T47D (cell line): ENCODE data around the gene TXNDC17.
"Not testable (repeated sequence)": the region's sequence is repeated elsewhere in the genome, so short reads cannot be mapped to it uniquely, and the experiment has no call there.

ENCODE experiments used
- DNase-seq, 2 experiments: peaks; one replicate each; pipeline versions ENCODE4 v3.0.0 to v3.0.0-alpha.2; 2011 to 2012; ENCODE audit warnings: low read depth in 1 of 2, low spot score in 1 of 2
- JUND ChIP-seq: IDR thresholded peaks from 2 replicates; pipeline ENCODE4 v1.6.1; 2012; ENCODE audit warnings: low read depth
- in situ Hi-C: cut with HindIII; loops from 2 replicates; pipeline ENCODE4 v1.10.0; 2016; ENCODE audit warnings: low sequenced_read_pairs, low pct_unique_long_range_greater_than_20kb

Gene TXNDC17

DNA sequence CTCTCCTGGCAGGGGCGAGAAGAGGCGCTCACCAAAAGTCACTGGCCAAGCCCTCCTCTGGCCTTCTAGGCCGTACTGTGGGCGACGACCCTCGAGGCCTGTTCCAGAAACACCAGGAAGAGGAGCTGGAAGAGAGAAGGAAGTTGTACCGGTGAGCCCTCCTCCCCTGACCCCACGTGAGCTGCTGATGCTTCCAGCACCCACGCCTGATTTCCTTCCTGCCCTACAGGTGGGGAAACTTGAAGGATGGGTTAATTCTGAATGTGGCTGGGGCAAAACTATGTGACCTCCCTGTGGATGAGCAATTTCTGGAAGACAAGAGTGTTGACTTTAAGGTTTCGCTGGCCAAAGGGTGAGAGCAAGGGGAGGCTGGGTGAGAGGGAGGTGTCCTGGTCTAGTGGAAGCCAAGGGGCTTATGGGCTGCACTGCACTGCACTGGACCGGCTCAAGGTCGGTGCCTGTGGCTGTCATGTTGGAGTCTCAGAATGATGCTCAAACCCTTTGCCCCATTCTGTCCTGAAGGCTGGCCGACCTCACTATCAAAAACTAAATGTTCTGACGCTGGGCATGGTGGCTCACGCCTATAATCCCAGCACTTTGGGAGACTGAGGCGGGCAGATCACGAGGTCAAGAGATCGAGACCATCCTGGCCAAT lies 16.9 kb downstream of the TXNDC17 start:
- in situ Hi-C loops: no loop called here
- TF ChIP-seq JUND: no peak
- DNase-seq: peak in 1 of 2 experiments; percentile 39

DNA sequence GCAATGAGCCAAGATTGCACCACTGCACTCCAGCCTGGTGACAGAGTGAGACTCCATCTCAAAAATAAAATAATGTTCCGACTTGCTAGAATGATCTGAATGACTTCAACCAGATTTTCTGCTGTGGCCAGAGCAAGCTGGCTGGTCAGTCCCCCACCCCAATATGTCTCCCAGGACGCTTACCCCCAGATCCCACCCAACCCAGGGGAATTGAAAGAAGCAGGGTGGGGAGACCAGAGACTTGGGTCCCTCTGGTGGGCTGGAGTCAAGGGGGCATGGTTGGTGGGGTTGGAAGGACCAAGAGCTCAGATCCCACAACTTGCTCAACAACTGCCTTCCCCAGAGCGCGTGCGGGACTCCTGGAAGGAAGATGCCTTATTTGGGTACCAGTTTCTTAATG lies 17.6 kb downstream of the TXNDC17 start:
- in situ Hi-C loops, DNase-seq: not testable (repeated sequence)

DNA sequence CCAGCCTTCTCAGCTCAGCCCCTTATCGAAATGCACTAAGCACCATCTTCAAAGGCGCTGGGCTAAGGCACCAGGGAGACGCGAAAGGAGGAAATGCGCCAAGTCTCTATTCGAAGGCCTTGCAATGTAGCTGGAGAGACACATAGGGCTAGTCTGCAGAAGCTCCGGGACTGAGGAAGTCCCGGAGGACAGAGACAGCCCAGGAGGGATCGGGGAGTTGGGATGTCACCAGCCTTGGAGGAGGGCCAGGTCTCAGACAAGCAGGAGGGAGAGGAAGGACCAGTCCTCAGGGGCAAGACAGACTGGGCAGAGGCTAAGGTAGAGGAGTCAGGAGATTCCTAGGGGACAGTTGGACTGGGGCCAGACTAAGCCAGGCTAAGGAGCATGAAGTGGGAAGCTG lies 19.2 kb downstream of the TXNDC17 start:
- no peak for TF ChIP-seq JUND
- no peak for DNase-seq
- in situ Hi-C loops: no loop called here

DNA sequence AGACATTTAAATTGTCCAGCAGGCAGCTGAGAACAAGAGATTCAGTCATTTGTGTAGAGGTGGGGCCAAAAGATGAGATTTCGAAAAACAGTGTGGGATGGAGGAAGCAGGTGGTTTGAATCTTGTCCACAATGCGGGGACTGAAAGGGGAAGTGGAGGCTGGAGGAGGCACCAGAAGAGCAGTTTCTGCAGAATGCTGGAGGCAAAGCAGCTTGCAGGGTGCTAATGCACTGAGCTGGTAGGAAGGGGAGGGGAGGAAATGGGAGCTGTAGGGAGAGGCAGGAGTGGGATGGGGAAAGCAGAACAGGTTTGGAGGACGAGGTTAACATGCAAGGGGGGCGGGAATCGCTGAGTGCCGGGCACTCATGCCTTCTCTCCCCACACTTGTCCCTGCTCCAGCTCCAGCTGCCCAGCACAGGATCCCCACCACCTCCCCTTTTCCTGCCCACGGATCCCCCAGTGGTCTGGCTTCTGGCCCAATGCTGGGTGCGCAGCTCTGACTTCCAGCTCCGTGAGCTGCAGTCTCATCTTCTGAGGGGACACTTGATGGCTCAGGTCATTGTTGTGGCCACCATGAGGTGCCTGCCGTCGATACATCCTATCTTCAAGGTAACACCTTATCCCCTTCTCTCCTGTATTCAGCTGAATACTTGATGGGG lies 20.1 kb downstream of the TXNDC17 start:
- in situ Hi-C loops: no loop called here
- DNase-seq: no peak
- no peak for TF ChIP-seq JUND

DNA sequence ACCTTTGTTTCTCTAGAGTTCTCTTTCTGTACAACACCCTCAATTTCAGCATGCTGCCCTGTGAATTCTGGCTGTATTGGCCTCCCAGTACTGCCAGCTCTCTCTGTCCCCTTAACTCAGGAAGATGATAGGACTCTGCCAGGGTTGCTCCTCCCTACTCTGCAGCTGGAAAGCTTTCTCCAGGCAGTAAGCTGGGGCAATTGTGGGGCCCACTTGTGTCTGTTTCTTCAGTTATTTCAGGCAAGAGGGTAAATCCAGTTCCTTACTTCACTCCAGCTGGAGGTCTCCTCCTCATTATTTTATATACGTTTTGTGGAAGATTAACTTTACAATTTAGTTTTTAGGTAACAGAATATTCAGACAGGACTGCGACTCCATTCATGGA lies 20.6 kb downstream of the TXNDC17 start:
- no peak for TF ChIP-seq JUND
- in situ Hi-C loops: no loop called here
- no peak for DNase-seq

DNA sequence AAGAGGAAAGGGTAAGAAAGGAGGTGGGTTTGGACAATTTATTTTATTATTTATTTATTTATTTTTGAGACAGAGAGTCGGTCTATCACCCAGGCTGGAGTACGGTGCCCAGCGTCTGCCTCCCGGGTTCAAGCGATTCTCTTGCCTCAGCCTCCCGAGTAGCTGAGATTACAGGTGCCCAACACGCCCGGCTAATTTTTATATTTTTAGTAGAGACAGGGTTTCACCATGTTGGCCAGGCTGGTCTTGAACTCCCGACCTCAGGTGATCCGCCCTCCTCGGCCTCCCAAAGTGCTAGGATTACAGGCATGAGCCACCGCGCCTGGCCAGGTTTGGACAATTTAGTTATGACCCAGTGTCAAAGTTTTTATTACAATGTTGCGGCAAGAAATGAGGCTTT lies 22.3 kb downstream of the TXNDC17 start:
- in situ Hi-C loops, DNase-seq: not testable (repeated sequence)

DNA sequence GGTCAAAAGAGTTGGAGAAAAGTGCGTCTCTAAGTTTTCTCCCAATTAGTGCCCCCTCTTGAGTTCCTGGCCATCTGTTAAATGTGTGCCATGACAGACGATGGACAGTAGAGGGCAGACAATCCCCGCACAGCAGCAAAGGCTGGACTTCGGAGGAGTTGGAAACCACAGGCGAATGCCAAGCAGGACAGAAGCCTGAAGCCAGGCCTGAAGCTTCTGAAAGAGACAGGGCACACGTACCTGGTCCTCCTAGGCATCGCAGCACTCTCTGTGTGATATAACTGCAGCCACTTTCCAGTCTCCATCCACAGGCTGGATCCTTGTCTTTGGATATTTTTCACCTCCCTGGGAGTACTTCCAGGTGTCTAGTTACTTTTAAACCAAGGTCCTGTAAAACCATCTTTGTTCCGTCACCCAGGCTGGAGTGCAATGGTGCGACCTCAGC lies 25.2 kb downstream of the TXNDC17 start:
- no peak for TF ChIP-seq JUND
- peak; percentile 52 to 83 for DNase-seq
- in situ Hi-C loops: no loop called here

DNA sequence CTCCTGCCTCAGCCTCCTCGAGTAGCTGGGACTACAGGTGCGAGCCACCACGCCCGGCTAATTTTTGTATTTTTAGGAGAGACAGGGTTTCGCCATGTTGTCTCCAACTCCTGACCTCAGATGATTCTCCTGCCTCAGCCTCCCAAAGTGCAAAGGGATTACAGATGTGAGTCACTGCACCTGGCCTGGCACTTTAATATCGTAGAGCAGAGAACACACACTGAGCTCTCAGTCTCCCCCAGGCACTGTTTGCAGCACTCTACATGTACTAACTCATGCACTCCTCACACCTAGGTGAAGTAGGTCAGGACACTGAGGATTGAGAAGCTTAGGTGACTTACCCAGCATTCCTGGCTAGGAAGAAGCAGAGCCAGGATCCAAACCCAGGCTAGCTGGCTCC lies 25.7 kb downstream of the TXNDC17 start:
- in situ Hi-C loops: no loop called here
- no peak for DNase-seq

DNA sequence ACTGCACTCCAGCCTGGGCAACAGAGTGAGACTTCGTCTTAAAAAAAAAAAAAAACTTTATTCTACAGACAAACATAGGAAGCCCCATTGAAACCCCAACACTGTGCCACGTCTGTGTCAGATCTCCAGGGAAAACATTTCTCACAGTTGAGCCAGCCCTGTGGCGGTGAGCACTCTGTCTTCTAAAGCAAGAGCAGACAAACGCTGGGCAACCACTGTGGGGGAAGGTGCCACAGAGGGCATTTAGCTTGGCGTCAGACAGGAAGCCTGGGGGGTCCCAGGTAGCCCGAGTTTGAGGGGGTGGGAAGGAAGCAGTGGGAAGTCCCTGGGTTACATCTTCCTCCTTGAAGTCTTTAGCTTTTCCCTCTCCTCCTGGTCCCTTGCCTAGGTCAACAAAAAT lies 26.7 kb downstream of the TXNDC17 start:
- DNase-seq: no peak
- no peak for TF ChIP-seq JUND
- in situ Hi-C loops: no loop called here

More for the DNA sequence above, 25.7 kb downstream of the TXNDC17 start:
- TF ChIP-seq JUND: no peak

DNA sequence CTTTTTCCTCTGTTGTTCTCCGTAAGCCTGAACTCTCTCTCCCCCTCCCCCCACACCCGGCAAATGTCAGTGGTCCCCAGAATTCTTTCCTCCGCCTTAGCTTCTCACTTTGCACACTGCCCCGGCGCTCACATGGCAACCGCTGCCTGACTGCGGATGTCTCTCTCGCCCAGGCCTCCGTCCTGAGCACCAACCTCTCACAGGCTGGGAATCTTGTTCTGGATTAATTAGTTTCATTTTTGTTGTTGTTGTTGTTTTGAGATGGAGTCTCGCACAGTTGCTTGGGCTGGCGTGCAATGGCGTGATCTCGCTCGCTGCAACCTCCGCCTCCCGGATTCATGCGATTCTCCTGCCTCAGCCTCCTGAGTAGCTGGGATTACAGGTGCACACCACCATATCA lies 27.4 kb downstream of the TXNDC17 start:
- in situ Hi-C loops: no loop called here
- no peak for TF ChIP-seq JUND
- no peak for DNase-seq

DNA sequence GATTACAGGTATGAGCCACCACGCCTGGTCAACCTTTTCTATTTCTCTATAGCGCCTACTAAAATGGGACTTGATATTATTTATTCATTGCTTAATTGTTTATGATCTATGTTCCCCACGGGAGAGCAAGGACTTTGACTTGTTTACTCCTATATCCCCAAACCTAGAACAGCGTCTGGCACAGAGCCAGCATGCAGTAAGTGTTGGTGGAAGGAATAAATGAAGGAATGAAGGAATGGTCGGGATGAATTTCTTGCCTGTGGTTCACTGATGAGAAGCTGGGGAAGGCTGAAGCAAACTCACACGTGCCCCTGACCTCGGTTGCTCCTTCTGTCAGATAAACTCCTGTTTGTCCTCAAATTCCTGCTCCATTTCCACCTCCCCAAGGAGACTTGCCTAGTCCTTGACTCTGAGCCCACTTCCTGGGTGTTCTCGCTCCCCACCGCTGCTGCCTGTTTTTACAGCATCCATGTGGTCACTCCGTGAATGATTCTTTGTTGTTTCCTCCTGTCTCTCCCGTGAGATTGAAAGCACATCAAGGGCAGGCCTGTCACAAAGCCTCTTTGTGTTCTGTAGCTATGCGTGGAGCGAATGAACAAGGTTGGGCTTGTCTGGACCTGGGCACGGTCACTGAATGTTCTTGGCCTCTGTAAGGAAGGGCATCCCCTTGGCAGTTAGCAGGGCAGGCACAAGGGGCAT lies 28.0 kb downstream of the TXNDC17 start:
- no peak for DNase-seq
- no peak for TF ChIP-seq JUND
- in situ Hi-C loops: no loop called here

DNA sequence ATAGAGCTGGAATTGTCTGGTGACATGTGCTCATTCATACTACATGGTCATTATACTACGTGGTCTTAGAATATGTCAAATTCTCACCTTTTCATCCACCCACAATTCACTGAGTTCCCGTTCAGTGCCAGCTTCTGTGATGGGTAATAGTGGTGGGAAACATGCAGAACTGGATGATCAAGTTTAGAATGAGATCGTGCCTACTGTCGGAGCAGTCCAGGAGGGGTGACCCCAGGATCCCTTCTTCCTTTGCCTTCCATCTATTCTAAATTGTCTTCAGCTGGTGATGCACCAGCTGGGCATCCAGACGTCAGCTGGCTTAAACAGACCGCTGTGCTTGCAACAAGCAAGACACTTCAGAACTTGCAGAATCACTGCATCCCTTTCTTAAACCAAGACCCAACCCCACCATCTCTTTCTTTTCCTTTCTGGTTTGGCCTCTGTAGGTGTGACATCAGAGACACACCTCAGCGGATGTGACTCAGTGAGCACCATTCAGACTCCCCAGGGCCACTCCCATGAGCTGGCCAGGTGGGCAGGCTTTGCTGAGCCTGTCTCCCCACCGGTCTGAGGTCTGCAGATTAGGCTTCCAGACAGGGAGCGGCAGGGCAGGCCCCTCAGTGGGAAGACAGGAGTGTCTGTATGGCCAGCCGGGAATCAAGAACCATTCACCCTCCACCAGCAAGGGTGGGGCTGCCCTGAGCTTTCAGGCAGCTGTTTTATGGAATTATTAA lies 28.8 kb downstream of the TXNDC17 start:
- in situ Hi-C loops: no loop called here
- DNase-seq: no peak
- TF ChIP-seq JUND: no peak

DNA sequence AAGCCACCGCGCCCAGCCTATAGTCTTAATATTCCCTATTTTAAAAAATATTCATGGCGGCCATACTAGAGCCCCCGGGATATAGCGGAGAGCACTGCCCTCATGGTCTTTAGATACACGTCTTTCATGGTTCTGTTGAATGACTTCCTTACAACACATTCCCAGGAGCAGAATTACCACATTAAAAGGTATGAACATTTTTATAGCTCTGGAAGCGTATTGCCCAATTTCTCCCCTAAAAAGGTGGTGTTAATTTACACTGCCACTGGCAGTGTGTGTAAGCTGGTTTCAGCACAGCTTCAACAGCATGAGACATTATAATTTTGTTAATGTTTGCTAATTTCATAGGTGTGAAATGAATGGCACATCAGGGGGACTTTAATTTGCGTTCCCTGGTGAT lies 29.7 kb downstream of the TXNDC17 start:
- DNase-seq: no peak
- no peak for TF ChIP-seq JUND
- in situ Hi-C loops: no loop called here
